Right lobe of liver (tissue), 4 donors: Measurements from ENCODE around the gene HABP4.

Experiments used
- POLR2A ChIP-seq: fragments of 450-650 bp; IDR thresholded peaks from one replicate; pipeline ENCODE4 v1.6.1; 2017; ENCODE audit warnings: antibody characterized with exemption, mild to moderate bottlenecking
- TF ChIP-seq, protein P1 (sequence below), 4 donors: fragments of 200-600 bp in 3 of 4; fragments of 450-650 bp in 1 of 4; IDR thresholded peaks; one replicate each; pipeline versions ENCODE4 v1.5.1 to v1.8.0; 2016 to 2022; ENCODE audit warnings: antibody characterized with exemption in 4 of 4, mild to moderate bottlenecking in 2 of 4
- donor health status: DM: no; HTN: no; CAD: no.
- donor health status: DM: no; HTN: no; CAD: no.
- donor health status: DM: no; HTN: yes; CAD: no.

DNA sequence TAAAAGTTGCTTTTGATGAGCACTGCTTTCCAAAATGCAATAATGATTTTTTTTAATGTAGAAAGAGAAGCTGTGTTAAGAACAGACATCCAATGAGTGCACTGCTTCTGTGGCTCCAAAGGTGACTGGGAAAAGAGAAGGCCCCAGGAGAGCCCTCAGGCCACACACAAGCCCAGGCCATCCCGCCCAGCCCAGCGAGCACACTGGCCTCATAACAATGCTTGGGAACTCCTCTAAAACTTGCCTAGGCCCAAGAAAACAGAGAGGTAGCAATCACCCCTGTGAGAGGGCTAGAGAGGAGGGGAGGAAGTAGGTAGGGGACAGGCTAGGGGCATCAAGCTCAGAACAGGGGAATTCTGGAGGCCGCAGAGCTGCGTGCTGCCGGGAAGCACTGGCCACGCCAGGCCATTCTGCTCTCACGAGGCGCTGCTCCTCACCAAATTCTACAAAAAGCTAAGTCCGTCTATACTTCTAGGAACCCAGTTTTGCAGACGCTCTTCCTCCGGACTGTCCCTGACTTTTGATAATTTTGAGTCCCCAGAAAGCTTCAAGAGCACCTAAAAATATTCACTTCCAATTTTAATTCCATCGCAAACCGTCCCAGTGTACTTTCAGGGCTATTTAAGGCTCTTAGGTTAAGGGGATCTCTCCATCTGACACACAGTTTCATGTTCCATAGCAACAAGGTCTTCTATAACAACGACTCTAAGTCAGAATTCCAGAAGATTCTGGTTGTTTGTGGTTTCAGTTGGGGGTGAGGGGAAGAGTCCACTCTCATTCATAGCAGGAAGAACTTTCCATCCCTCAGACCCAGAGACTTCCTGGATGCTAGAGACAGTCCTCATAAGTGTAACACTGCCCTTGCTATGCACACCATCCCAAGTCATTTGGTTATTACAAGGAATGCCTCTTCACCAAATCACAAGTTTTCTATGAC lies 51.0 kb downstream of the HABP4 start:
- TF ChIP-seq, protein P1, sequence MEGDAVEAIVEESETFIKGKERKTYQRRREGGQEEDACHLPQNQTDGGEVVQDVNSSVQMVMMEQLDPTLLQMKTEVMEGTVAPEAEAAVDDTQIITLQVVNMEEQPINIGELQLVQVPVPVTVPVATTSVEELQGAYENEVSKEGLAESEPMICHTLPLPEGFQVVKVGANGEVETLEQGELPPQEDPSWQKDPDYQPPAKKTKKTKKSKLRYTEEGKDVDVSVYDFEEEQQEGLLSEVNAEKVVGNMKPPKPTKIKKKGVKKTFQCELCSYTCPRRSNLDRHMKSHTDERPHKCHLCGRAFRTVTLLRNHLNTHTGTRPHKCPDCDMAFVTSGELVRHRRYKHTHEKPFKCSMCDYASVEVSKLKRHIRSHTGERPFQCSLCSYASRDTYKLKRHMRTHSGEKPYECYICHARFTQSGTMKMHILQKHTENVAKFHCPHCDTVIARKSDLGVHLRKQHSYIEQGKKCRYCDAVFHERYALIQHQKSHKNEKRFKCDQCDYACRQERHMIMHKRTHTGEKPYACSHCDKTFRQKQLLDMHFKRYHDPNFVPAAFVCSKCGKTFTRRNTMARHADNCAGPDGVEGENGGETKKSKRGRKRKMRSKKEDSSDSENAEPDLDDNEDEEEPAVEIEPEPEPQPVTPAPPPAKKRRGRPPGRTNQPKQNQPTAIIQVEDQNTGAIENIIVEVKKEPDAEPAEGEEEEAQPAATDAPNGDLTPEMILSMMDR (IDR thresholded peaks at IDR 0.05): no peak
- TF ChIP-seq POLR2A: no peak
